ENCODE measurements around the gene MAL. TPM values are rescaled to one million over a fixed set of nuclear protein-coding genes. Genes with fewer than 3 reads are reported as not detected.
A peak's percentile ranks its signal among the peaks of the same experiment; 100 is the strongest.

MAL gene
- total RNA-seq = not detected in 2 replicates

DNA sequence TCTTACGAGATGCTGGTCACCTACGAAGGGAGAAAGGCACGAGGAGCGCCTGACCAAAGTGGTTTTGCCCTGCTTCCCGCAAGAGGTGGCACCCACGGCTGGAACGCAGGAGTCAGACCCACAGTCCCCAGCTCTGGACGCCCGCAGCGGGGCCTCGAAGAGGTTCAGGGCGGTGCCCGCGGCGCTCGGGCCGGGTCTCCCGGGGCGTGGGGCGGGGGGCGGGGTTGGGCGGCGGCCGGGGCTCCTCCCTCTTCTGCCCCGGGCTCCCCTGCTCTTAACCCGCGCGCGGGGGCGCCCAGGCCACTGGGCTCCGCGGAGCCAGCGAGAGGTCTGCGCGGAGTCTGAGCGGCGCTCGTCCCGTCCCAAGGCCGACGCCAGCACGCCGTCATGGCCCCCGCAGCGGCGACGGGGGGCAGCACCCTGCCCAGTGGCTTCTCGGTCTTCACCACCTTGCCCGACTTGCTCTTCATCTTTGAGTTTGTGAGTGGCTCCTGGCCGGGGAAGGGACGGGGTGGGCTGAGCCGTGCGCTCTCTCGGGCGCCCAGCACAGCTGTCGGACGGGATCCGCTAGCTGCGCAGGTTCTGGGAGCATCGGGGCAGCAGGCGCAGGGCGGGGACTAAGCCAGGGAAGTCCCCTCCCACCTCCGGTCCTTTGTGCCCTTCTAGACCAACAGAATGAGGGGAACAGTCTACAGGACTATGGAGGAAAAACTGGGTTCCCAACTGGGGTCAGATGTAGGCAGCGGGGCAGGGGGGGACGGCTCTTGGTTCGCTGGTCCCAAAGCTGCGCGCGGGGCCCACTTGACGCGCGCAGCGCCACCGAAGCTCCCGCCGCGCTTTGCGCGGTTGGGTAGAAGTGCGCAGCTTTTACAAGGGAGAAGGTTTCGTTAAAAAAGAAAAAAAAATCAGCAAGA, at the start of gene MAL:
Gene MAL, plus strand, starts transcription at position 303 of the 914 bp plus-strand sequence. Its CDS starts 85 bp downstream, at position 388.
- ChIA-PET CTCF (no interaction called here), POLR2A (no interaction called here)
- no peaks in the 10 kb centered on the region for H3K9me3 Mint-ChIP-seq
- peak within 1 kb of the TSS; percentile 78 for H3K4me3 Mint-ChIP-seq
- no peak for ATAC-seq (ENCODE audit: low read depth)
- no peak for DNase-seq
- intact Hi-C loops (cut with micrococcal nuclease) = loop anchor here (2.0 kb wide), 1 partner anchor 51 kb away; no protein-coding TSS in a partner anchor
- TF ChIP-seq, protein P1, sequence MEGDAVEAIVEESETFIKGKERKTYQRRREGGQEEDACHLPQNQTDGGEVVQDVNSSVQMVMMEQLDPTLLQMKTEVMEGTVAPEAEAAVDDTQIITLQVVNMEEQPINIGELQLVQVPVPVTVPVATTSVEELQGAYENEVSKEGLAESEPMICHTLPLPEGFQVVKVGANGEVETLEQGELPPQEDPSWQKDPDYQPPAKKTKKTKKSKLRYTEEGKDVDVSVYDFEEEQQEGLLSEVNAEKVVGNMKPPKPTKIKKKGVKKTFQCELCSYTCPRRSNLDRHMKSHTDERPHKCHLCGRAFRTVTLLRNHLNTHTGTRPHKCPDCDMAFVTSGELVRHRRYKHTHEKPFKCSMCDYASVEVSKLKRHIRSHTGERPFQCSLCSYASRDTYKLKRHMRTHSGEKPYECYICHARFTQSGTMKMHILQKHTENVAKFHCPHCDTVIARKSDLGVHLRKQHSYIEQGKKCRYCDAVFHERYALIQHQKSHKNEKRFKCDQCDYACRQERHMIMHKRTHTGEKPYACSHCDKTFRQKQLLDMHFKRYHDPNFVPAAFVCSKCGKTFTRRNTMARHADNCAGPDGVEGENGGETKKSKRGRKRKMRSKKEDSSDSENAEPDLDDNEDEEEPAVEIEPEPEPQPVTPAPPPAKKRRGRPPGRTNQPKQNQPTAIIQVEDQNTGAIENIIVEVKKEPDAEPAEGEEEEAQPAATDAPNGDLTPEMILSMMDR (IDR thresholded peaks at IDR 0.05) = no peak
- H3K27me3 Mint-ChIP-seq = peaks cover 60% of the 10 kb centered on the region
- H3K4me1 Mint-ChIP-seq = peaks cover 10% of the 10 kb centered on the region
- H3K27ac Mint-ChIP-seq = no peak within 1 kb of the TSS
- H3K36me3 Mint-ChIP-seq (ENCODE audit: low read depth) = no peaks in the 10 kb centered on the region

DNA sequence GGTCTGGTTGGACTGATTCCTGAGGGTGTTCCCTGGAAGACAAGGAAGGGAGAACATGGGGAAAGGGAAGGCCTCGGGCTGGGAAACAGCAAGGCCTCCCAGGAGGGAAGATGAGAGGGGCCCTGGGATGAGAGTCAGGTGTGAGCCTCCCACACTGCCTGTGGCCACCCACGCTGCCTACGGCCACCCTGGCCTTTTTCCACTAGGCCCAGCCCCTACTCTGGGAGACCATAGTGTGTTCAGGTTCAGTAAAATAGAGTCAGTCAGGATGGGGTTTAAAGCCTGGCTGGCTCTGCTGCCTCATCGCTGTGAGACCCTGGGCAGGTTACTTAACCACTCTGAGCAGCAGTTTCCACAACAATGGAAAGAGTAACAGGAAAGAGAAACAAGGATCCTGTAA, 47.7 kb upstream of the MAL start:
- no peaks in the 10 kb centered on the region for H3K9me3 Mint-ChIP-seq
- intact Hi-C loops (cut with micrococcal nuclease) = no loop called here
- ChIA-PET CTCF (no interaction called here), POLR2A (no interaction called here)
- H3K36me3 Mint-ChIP-seq (ENCODE audit: low read depth) = no peaks in the 10 kb centered on the region
- H3K27me3 Mint-ChIP-seq = no peaks in the 10 kb centered on the region
- TF ChIP-seq, protein P1 (IDR thresholded peaks at IDR 0.05) = no peak
- no peaks in the 10 kb centered on the region for H3K4me1 Mint-ChIP-seq
- H3K4me3 Mint-ChIP-seq = no peak overlapping the region
- no peak overlapping the region for H3K27ac Mint-ChIP-seq
- DNase-seq (no peak), ATAC-seq (ENCODE audit: low read depth) (no peak)

DNA sequence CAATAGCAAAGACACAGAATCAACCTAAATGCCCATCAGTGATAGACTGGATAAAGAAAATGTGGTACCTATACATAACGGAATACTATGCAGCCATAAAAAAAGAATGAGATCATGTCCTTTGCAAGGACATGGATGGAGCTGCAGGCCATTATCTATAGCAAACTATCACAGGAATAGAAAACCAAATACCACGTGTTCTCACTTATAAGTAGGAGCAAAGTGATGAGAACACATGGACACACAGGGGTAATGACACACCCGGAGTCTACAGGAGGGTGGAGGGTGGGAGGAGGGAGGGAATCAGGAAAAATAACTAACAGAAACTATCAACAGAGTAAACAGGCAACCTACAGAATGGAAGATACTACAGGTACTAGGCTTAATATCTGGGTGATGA, 46.6 kb upstream of the MAL start:
- H3K4me1 Mint-ChIP-seq = no peaks in the 10 kb centered on the region
- DNase-seq = no peak
- TF ChIP-seq, protein P1 (IDR thresholded peaks at IDR 0.05) = no peak
- intact Hi-C loops (cut with micrococcal nuclease) = no loop called here
- H3K4me3 Mint-ChIP-seq = no peak overlapping the region
- ATAC-seq (ENCODE audit: low read depth) = no peak
- no peaks in the 10 kb centered on the region for H3K9me3 Mint-ChIP-seq
- no peak overlapping the region for H3K27ac Mint-ChIP-seq
- ChIA-PET POLR2A (no interaction called here), CTCF (no interaction called here)
- no peaks in the 10 kb centered on the region for H3K27me3 Mint-ChIP-seq
- no peaks in the 10 kb centered on the region for H3K36me3 Mint-ChIP-seq (ENCODE audit: low read depth)

DNA sequence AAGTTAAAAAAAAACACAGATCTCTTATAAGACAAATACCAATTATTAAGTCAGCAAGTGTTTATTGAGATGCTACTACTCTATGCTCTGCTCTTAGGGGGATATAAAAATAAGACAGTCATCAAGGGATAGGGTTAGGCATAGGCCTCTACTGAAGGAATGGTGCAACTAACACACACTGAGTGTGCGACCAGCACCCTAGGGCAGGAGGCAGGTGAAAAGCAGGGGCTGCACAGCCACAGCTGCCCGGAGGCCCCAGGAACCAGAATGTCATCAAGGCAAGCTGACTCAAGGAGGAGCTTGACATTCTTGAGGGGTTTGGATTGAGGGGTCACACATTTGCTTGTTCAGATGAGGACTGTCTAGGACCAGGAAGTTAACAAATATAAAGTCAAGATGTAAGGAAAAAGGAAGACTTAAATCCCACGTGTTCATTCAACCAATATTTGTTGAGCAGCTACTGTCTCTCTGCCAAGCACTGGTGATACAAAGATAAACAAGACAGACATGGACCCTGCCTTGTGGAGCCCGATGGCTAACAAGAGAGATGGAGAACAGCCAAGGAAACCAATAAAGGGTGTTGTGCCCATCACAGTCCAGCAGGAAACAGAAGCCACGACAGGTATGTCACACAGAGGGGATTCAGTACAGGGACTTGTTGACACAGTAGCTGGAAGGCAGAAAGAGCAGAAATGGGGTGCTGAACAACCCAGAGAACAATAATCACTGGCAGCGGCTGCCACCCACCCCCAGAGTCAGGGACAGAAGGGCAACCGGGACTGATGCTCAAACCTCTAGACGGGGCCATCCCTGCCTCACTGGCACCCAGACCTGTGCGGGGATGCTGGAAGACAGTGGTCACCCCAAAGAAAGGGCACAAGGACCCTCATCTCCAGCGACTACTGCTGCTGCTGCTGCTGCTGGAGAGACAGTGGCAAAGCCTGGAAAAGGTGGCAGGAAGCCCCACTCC, 45.8 kb upstream of the MAL start:
- DNase-seq = no peak
- Mint-ChIP-seq H3K4me3 (no peak overlapping the region), H3K27ac (no peak overlapping the region), H3K4me1 (no peaks in the 10 kb centered on the region), H3K9me3 (no peaks in the 10 kb centered on the region), H3K27me3 (no peaks in the 10 kb centered on the region), H3K36me3 (ENCODE audit: low read depth) (no peaks in the 10 kb centered on the region)
- intact Hi-C loops (cut with micrococcal nuclease) = no loop called here
- POLR2A ChIA-PET = no interaction called here
- no peak for ATAC-seq (ENCODE audit: low read depth)
- TF ChIP-seq, protein P1 (IDR thresholded peaks at IDR 0.05) = no peak
- CTCF ChIA-PET = no interaction called here

DNA sequence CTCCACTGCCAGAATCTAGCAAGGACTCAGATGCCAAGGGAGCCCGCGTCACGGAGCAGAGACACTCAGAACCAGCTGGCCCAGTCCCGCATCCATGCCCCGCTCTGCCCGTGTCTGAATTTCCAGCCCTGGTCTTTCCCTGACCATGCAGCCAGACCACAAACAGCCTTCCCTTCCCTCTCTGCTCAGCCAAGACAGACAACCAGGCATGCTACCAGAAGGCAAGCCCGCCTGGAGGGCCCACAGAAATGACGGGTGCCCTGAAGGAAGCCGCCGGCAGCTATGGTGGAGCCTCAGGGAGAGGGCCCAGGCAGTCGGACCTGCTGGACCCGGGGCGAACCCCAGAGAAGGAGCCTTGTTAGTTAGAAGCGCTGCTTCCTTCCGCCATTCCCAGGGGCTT, 45.1 kb upstream of the MAL start:
- no peak overlapping the region for H3K27ac Mint-ChIP-seq
- ChIA-PET POLR2A (no interaction called here), CTCF (no interaction called here)
- H3K4me3 Mint-ChIP-seq = no peak overlapping the region
- intact Hi-C loops (cut with micrococcal nuclease) = no loop called here
- H3K36me3 Mint-ChIP-seq (ENCODE audit: low read depth) = no peaks in the 10 kb centered on the region
- DNase-seq (no peak), ATAC-seq (ENCODE audit: low read depth) (no peak)
- TF ChIP-seq, protein P1 (IDR thresholded peaks at IDR 0.05) = no peak
- no peaks in the 10 kb centered on the region for H3K4me1 Mint-ChIP-seq
- peaks cover 4% of the 10 kb centered on the region for H3K27me3 Mint-ChIP-seq
- no peaks in the 10 kb centered on the region for H3K9me3 Mint-ChIP-seq

All from activated B cell treated with CpG ODN at 0.5 μM for 24 hours (primary cell).